Liver (tissue), 9 donors: ENCODE results near the gene PPT2. TPM values are rescaled to one million over a fixed set of nuclear protein-coding genes. Genes with fewer than 3 reads are reported as not detected.

Experiments used
- DNase-seq: peaks from one replicate; pipeline ENCODE4 v3.0.0-alpha.2; 2017; ENCODE audit warnings: low spot score
- H3K27ac ChIP-seq, 2 donors: one replicate each; pipeline ENCODE4 v1.7.0; 2013; ENCODE audit warnings: inconsistent platforms in 2 of 2, low read length in 2 of 2, control low read depth in 1 of 2, low read depth in 1 of 2, mild to moderate bottlenecking in 1 of 2
- H3K27me3 ChIP-seq, 4 donors: one replicate each; pipeline versions ENCODE4 v1.6.1 to v1.7.0; 2013; ENCODE audit warnings: low read length in 3 of 4, inconsistent platforms in 1 of 4, mild to moderate bottlenecking in 1 of 4, moderate library complexity in 1 of 4; ENCODE audit not compliant: control insufficient read depth in 4 of 4, insufficient read depth in 4 of 4
- H3K36me3 ChIP-seq, 4 donors: one replicate each; pipeline versions ENCODE4 v1.6.1 to v1.7.0; 2013; ENCODE audit warnings: low read length in 3 of 4, mild to moderate bottlenecking in 3 of 4, low read depth in 1 of 4, moderate library complexity in 1 of 4; ENCODE audit not compliant: control insufficient read depth in 4 of 4, insufficient read depth in 3 of 4
- H3K4me1 ChIP-seq, 4 donors: one replicate each; pipeline versions ENCODE4 v1.6.1 to v1.7.0; 2013; ENCODE audit warnings: low read length in 3 of 4, mild to moderate bottlenecking in 3 of 4, moderate library complexity in 1 of 4; ENCODE audit not compliant: control insufficient read depth in 4 of 4, insufficient read depth in 4 of 4
- H3K4me3 ChIP-seq, 3 donors: one replicate each; pipeline versions ENCODE4 v1.6.1 to v1.7.0; 2013; ENCODE audit warnings: low read length in 3 of 3, control low read depth in 1 of 3, low read depth in 1 of 3, mild to moderate bottlenecking in 1 of 3
- H3K9ac ChIP-seq, 2 donors: one replicate each; pipeline ENCODE4 v1.7.0; 2013; ENCODE audit warnings: low read length in 2 of 2, mild to moderate bottlenecking in 2 of 2, moderate library complexity in 2 of 2, control low read depth in 1 of 2, low read depth in 1 of 2
- H3K9me3 ChIP-seq, 4 donors: one replicate each; pipeline versions ENCODE4 v1.6.1 to v1.7.0; 2013; ENCODE audit warnings: low read length in 3 of 4; ENCODE audit not compliant: control insufficient read depth in 4 of 4
- CTCF ChIP-seq: fragments of 150-350 bp; IDR thresholded peaks from 2 replicates; pipeline ENCODE4 v1.5.1; 2017; ENCODE audit warnings: improper control_type of control experiment, low read depth, low read length; ENCODE audit not compliant: missing input control
- EGR1 ChIP-seq, 2 donors: IDR thresholded peaks; 2 replicates each; pipeline ENCODE4 v1.6.1; 2016 to 2018; ENCODE audit warnings: antibody characterized with exemption in 2 of 2, low read depth in 2 of 2
- GABPA ChIP-seq, 2 donors: IDR thresholded peaks in 1 of 2; conservative IDR thresholded peaks in 1 of 2; 2 replicates each; pipeline ENCODE4 v1.6.1; 2016; ENCODE audit warnings: antibody characterized with exemption in 2 of 2, mild to moderate bottlenecking in 1 of 2, moderate library complexity in 1 of 2
- HNF4G ChIP-seq: IDR thresholded peaks from 2 replicates; pipeline ENCODE4 v1.6.1; 2016; ENCODE audit warnings: antibody characterized with exemption
- JUND ChIP-seq, 2 donors: IDR thresholded peaks; 2 replicates each; pipeline ENCODE4 v1.6.1; 2016; ENCODE audit warnings: antibody characterized with exemption in 2 of 2
- RAD21 ChIP-seq, 2 donors: IDR thresholded peaks; 2 replicates each; pipeline ENCODE4 v1.6.1; 2016; ENCODE audit warnings: antibody characterized with exemption in 2 of 2, mild to moderate bottlenecking in 2 of 2
- RXRA ChIP-seq, 2 donors: IDR thresholded peaks; 2 replicates each; pipeline ENCODE4 v1.6.1; 2017 to 2018; ENCODE audit warnings: antibody characterized with exemption in 2 of 2, mild to moderate bottlenecking in 1 of 2
- WGBS: extraction: QIAGEN DNeasy Blood & Tissue Kit; methylation state at CpG from one replicate; pipeline ENCODE4 v1.1.7; 2013; 5-methylcytosine and 5-hydroxymethylcytosine counted together
- polyA plus RNA-seq, 2 donors: library from polyadenylated mRNA; stranded (reverse) in 1 of 2; unstranded in 1 of 2; fragments of 200-250 nt in 1 of 2; fragments of >200 nt in 1 of 2; fragmentation: Nextera tagmentation in 1 of 2; extraction: Ambion mirVana in 1 of 2; gene quantifications; one replicate each; pipeline versions ENCODE4 v1.2.1 to v1.2.3, GENCODE V29; 2013 to 2015
- total RNA-seq, 2 donors: library from RNA; depleted of rRNA; stranded (reverse); fragments of >200 nt; gene quantifications; one replicate each; pipeline ENCODE4 v1.2.3, GENCODE V29; 2014
- TF ChIP-seq, protein P1 (sequence below): IDR thresholded peaks from 2 replicates; pipeline ENCODE4 v1.6.1; 2016; ENCODE audit warnings: antibody characterized with exemption, mild to moderate bottlenecking
- TF ChIP-seq, protein P2 (sequence below): IDR thresholded peaks from 2 replicates; pipeline ENCODE4 v1.6.1; 2016; ENCODE audit warnings: antibody characterized with exemption
- TF ChIP-seq, protein P3 (sequence below): IDR thresholded peaks from 2 replicates; pipeline ENCODE4 v1.6.1; 2016; ENCODE audit warnings: antibody characterized with exemption
- donor health status: healthy.
- donor health status: healthy.
- donor health status: healthy.
- donor health status: healthy.
- donor health status: healthy.

The PPT2 gene
- total and polyA plus RNA-seq, 4 donors, result 7.6 to 47.4 (median 15.1) TPM

DNA sequence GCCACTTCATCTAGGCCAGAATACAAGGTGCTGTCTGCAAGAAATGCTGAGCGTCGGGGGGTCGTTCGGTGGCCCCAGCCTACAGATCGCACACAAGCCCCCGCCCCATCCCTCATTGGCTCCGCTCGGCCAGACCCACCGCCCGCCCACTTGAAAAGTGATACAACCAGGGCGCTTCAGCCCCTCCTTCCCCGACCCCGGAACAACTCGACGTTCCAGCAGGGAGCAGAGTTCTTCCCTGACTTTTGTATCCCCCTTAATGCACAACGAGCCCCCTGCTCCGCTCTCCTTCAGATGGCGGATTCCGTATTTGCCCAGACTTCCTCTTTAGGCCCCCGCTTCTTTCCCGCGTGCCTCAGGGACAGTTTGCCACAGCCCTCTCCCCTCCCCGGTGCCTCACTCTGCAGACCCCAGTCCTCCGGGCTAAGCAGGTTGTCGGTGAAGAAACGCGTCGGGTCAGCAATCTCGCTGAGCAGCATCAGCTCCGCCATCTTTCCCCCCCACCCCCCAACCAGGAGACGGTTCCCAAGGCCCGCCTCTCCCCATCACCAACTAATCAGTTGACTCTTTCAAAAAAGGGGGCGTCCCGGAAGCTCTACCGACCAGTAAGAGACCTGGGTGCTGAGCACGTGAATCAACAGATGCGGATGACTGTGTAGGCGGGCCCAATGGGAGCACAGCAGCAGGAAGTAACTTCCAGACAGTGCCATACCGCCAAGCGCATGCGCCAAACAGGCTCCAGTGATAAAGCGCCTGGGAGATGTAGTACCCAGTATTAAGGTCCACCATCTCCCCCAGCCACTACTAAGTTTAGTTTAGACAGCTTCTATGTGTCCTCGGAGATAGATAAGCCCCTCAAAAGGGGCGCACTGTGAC lies 26.0 kb upstream of the PPT2 start, which contains the start of gene ATF6B (continued):
- TF ChIP-seq, protein P1, sequence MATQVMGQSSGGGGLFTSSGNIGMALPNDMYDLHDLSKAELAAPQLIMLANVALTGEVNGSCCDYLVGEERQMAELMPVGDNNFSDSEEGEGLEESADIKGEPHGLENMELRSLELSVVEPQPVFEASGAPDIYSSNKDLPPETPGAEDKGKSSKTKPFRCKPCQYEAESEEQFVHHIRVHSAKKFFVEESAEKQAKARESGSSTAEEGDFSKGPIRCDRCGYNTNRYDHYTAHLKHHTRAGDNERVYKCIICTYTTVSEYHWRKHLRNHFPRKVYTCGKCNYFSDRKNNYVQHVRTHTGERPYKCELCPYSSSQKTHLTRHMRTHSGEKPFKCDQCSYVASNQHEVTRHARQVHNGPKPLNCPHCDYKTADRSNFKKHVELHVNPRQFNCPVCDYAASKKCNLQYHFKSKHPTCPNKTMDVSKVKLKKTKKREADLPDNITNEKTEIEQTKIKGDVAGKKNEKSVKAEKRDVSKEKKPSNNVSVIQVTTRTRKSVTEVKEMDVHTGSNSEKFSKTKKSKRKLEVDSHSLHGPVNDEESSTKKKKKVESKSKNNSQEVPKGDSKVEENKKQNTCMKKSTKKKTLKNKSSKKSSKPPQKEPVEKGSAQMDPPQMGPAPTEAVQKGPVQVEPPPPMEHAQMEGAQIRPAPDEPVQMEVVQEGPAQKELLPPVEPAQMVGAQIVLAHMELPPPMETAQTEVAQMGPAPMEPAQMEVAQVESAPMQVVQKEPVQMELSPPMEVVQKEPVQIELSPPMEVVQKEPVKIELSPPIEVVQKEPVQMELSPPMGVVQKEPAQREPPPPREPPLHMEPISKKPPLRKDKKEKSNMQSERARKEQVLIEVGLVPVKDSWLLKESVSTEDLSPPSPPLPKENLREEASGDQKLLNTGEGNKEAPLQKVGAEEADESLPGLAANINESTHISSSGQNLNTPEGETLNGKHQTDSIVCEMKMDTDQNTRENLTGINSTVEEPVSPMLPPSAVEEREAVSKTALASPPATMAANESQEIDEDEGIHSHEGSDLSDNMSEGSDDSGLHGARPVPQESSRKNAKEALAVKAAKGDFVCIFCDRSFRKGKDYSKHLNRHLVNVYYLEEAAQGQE, result no peak
- TF ChIP-seq EGR1 (IDR thresholded peaks at IDR 0.05; ENCODE audit: low read depth in 2 of 2) (no peak), GABPA (IDR thresholded peaks at IDR 0.05 in 1 of 2, conservative IDR thresholded peaks at IDR 0.05 in 1 of 2) (peak in 1 of 2 donors; percentile 84), HNF4G (no peak)
- TF ChIP-seq, protein P2, sequence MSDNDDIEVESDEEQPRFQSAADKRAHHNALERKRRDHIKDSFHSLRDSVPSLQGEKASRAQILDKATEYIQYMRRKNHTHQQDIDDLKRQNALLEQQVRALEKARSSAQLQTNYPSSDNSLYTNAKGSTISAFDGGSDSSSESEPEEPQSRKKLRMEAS, result peak; percentile 23
- TF ChIP-seq, protein P3, sequence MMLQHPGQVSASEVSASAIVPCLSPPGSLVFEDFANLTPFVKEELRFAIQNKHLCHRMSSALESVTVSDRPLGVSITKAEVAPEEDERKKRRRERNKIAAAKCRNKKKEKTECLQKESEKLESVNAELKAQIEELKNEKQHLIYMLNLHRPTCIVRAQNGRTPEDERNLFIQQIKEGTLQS, result no peak

- no peaks in the 10 kb centered on the region for H3K9me3 ChIP-seq
- no peak for DNase-seq
- WGBS, result 91% methylated on average over 13 of the region's 13 CpGs
- peak overlapping the region in 1 of 2 donors; percentile 19 for H3K27ac ChIP-seq
- H3K27me3 ChIP-seq, result no peaks in the 10 kb centered on the region
- peak overlapping the region; percentile 23 to 65 (median 62) for H3K4me3 ChIP-seq
- peaks cover 2 to 12% (median 10%) of the 10 kb centered on the region in 4 donors for H3K36me3 ChIP-seq
- H3K4me1 ChIP-seq, result peaks cover 3 to 28% (median 24%) of the 10 kb centered on the region in 4 donors
- no peak overlapping the region for H3K9ac ChIP-seq
- TF ChIP-seq JUND (IDR thresholded peaks at IDR 0.05), result no peak
- no peak for TF ChIP-seq CTCF
- no peak for TF ChIP-seq RXRA (IDR thresholded peaks at IDR 0.05)
- no peak for TF ChIP-seq EGR1 (IDR thresholded peaks at IDR 0.05; ENCODE audit: low read depth in 2 of 2)
- TF ChIP-seq RAD21 (IDR thresholded peaks at IDR 0.05), result no peak
Measured at GRCh38 chr6:32128751-32129296, 25.1 kb upstream of the PPT2 start.
